Keratinocyte (primary cell): ENCODE results near the gene MACIR. TPM values are rescaled to one million over a fixed set of nuclear protein-coding genes. Genes with fewer than 3 reads are reported as not detected.

Source experiments
- DNase-seq: peaks from one replicate; pipeline ENCODE4 v3.0.0-alpha.2; 2011; ENCODE audit warnings: low read depth, missing footprints, low spot score
- FAIRE-seq: peaks from 2 replicates; lab custom pipeline; 2011; peaks lifted over from hg19 to GRCh38; lab: Jason Lieb, UNC
- H2AFZ ChIP-seq: 2 replicates; pipeline ENCODE4 v1.6.0; 2012; ENCODE audit warnings: low read length, control low read depth, inconsistent platforms; ENCODE audit not compliant: control insufficient read depth
- H3K27ac ChIP-seq: 2 replicates; pipeline ENCODE4 v1.5.1; 2011; ENCODE audit warnings: low read length; ENCODE audit not compliant: control insufficient read depth, insufficient read depth
- H3K27me3 ChIP-seq: 3 replicates; pipeline ENCODE4 v1.6.0; 2011; ENCODE audit warnings: low read length; ENCODE audit not compliant: control insufficient read depth, insufficient read depth; ENCODE audit errors: extremely low read depth
- H3K36me3 ChIP-seq, 2 experiments: 2 replicates in 1 of 2; 3 replicates in 1 of 2; pipeline ENCODE4 v1.5.1; 2011; ENCODE audit warnings: low read length in 2 of 2, mild to moderate bottlenecking in 1 of 2; ENCODE audit not compliant: control insufficient read depth in 2 of 2, insufficient read depth in 2 of 2; ENCODE audit errors: extremely low read depth in 1 of 2
- H3K4me1 ChIP-seq: 3 replicates; pipeline ENCODE4 v1.5.1; 2011; ENCODE audit warnings: low read length; ENCODE audit not compliant: control insufficient read depth, insufficient read depth; ENCODE audit errors: extremely low read depth
- H3K4me2 ChIP-seq: 3 replicates; pipeline ENCODE4 v1.6.0; 2011; ENCODE audit warnings: low read depth, low read length; ENCODE audit not compliant: control insufficient read depth, insufficient read depth; ENCODE audit errors: extremely low read depth
- H3K4me3 ChIP-seq, 3 experiments: fragments of 200-600 bp in 1 of 3; sonication (generic) in 1 of 3; 2 replicates in 2 of 3; 3 replicates in 1 of 3; pipeline ENCODE4 v1.5.1; 2011 to 2016; ENCODE audit warnings: low read length in 3 of 3, mild to moderate bottlenecking in 3 of 3, control low read depth in 2 of 3, inconsistent platforms in 1 of 3, low read depth in 1 of 3, mixed read lengths in 1 of 3, mixed run types in 1 of 3, moderate library complexity in 1 of 3; ENCODE audit not compliant: control insufficient read depth in 2 of 3, insufficient read depth in 2 of 3; ENCODE audit errors: extremely low read depth in 1 of 3
- H3K79me2 ChIP-seq: 2 replicates; pipeline ENCODE4 v1.6.0; 2012; ENCODE audit warnings: low read length; ENCODE audit not compliant: control insufficient read depth, insufficient read depth
- H3K9ac ChIP-seq: 3 replicates; pipeline ENCODE4 v1.6.0; 2011; ENCODE audit warnings: low read length; ENCODE audit not compliant: control insufficient read depth, insufficient read depth; ENCODE audit errors: extremely low read depth
- H3K9me1 ChIP-seq: 3 replicates; pipeline ENCODE4 v1.6.0; 2011; ENCODE audit warnings: low read length; ENCODE audit not compliant: control insufficient read depth, insufficient read depth; ENCODE audit errors: extremely low read depth
- H3K9me3 ChIP-seq: 2 replicates; pipeline ENCODE4 v1.5.1; 2012; ENCODE audit warnings: low read depth, low read length; ENCODE audit not compliant: control insufficient read depth
- H4K20me1 ChIP-seq: 3 replicates; pipeline ENCODE4 v1.6.0; 2011; ENCODE audit warnings: low read length; ENCODE audit not compliant: control insufficient read depth, insufficient read depth; ENCODE audit errors: extremely low read depth
- CTCF ChIP-seq, 3 experiments: IDR thresholded peaks in 1 of 3; conservative IDR thresholded peaks in 1 of 3; optimal IDR thresholded peaks in 1 of 3; 2 replicates in 2 of 3; 3 replicates in 1 of 3; pipeline versions ENCODE3 to v1.5.1; 2011; ENCODE audit warnings: low read length in 3 of 3, mild to moderate bottlenecking in 3 of 3, moderate library complexity in 2 of 3, control low read depth in 1 of 3, inconsistent platforms in 1 of 3; ENCODE audit not compliant: insufficient read depth in 2 of 3; ENCODE audit errors: extremely low read depth in 1 of 3
- EZH2 ChIP-seq: IDR thresholded peaks from one replicate; pipeline ENCODE4 v1.6.1; 2012; ENCODE audit warnings: inconsistent platforms, mild to moderate bottlenecking, low read length, moderate library complexity
- dilution Hi-C: fragments of 300-500 bp; cut with MboI; formaldehyde crosslinking; loops from one replicate; pipeline ENCODE4 v1.7.0; 2020; ENCODE audit warnings: low sequenced_read_pairs; ENCODE audit not compliant: extremely low pct_ligation_motif_present
- polyA plus RNA-seq, 5 experiments: library from polyadenylated mRNA; depleted of rRNA in 3 of 5; stranded (reverse) in 3 of 5; stranded (forward) in 1 of 5; unstranded in 1 of 5; fragments of >200 nt; gene quantifications; 1 replicate in 1 of 5; 2 replicates in 3 of 5; 3 replicates in 1 of 5; pipeline versions ENCODE4 v1.2.1 to v1.2.3, GENCODE V29; 2011 to 2012; ENCODE audit warnings: missing spikeins in 2 of 5, low read depth in 1 of 5, low replicate concordance in 1 of 5

MACIR gene
- polyA plus RNA-seq, 1 donor (not counting 4 experiments of a cell fraction or from before 2014, with no cell fraction given), result 9.5 TPM

GRCh38 chr5:103247118-103247517 lies 11.4 kb upstream of the MACIR start:
- no peaks in the 10 kb centered on the region for H4K20me1 ChIP-seq
- no peak overlapping the region for H3K4me2 ChIP-seq
- no peaks in the 10 kb centered on the region for H3K9me1 ChIP-seq
- no peak overlapping the region for H2AFZ ChIP-seq
- no peak overlapping the region for H3K4me3 ChIP-seq
- H3K4me1 ChIP-seq, result no peaks in the 10 kb centered on the region
- H3K27me3 ChIP-seq, result no peaks in the 10 kb centered on the region
- TF ChIP-seq EZH2 (no peak), CTCF (optimal IDR thresholded peaks at IDR 0.05 in 1 of 3, IDR thresholded peaks at IDR 0.05 in 1 of 3, conservative IDR thresholded peaks at IDR 0.05 in 1 of 3; ENCODE audit: extremely low read depth in 1 of 3, insufficient read depth in 2 of 3, low read length in 3 of 3) (no peak)
- dilution Hi-C loops, result no loop called here
- H3K36me3 ChIP-seq, result no peaks in the 10 kb centered on the region
- FAIRE-seq, result no peak
- H3K9ac ChIP-seq, result no peak overlapping the region
- no peaks in the 10 kb centered on the region for H3K79me2 ChIP-seq
- H3K9me3 ChIP-seq, result no peaks in the 10 kb centered on the region
- no peak overlapping the region for H3K27ac ChIP-seq
- no peak for DNase-seq

GRCh38 chr5:103249068-103249467 lies 9.5 kb upstream of the MACIR start:
- no peak for FAIRE-seq
- dilution Hi-C loops, result no loop called here

More at GRCh38 chr5:103249068-103249467, 9.5 kb upstream of the MACIR start:
- Histone ChIP-seq H3K27ac (no peak overlapping the region), H3K36me3 (no peaks in the 10 kb centered on the region), H3K79me2 (no peaks in the 10 kb centered on the region), H3K4me1 (no peaks in the 10 kb centered on the region), H3K4me3 (no peak overlapping the region), H3K9me3 (no peaks in the 10 kb centered on the region), H3K4me2 (no peak overlapping the region), H3K9ac (no peak overlapping the region), H3K27me3 (no peaks in the 10 kb centered on the region), H2AFZ (no peak overlapping the region), H3K9me1 (no peaks in the 10 kb centered on the region), H4K20me1 (no peaks in the 10 kb centered on the region)
- no peak for TF ChIP-seq EZH2
- TF ChIP-seq CTCF (optimal IDR thresholded peaks at IDR 0.05 in 1 of 3, IDR thresholded peaks at IDR 0.05 in 1 of 3, conservative IDR thresholded peaks at IDR 0.05 in 1 of 3; ENCODE audit: extremely low read depth in 1 of 3, insufficient read depth in 2 of 3, low read length in 3 of 3), result no peak
- DNase-seq, result no peak
